ENCODE results near the gene PKNOX2.

DNA sequence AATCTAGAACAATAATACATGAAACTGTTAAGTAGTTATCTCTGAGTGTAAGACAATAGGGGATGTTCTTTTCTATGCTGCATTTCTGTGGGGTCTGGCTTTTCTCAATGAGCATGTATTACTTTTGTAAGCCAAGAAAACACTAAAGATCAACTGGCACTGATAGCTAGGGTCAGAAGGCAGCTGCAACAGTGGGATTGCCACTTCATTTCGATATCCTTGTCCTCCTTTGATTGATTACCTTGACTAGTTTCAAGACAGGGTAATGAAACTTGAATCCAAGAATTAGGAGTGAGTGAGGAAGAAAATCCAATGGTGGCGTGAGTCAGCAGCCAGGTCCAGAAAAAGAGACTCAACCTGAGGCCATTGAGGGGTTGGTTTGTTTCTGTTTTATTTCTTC is 285.0 kb downstream of the PKNOX2 start:
- TF ChIP-seq CTCF (IDR thresholded peaks at IDR 0.05) (no peak), POLR2AphosphoS5 (IDR thresholded peaks at IDR 0.05) (no peak), POLR2A (IDR thresholded peaks at IDR 0.05) (no peak)

Data from transverse colon (tissue), 4 donors.